NT2/D1 (cell line): ENCODE data around the gene XPC.

Experiments used
- DNase-seq: peaks from one replicate; pipeline ENCODE4 v3.0.0-alpha.2; 2011; ENCODE audit warnings: low read depth, low spot score
- H3K27me3 ChIP-seq: 2 replicates; pipeline ENCODE4 v1.6.0; 2011; ENCODE audit warnings: mild to moderate bottlenecking; ENCODE audit not compliant: insufficient read length, insufficient read depth
- H3K36me3 ChIP-seq: 2 replicates; pipeline ENCODE4 v1.6.1; 2011; ENCODE audit warnings: mild to moderate bottlenecking, low read length, mixed read lengths; ENCODE audit not compliant: insufficient read depth, insufficient read length
- H3K4me1 ChIP-seq: 2 replicates; pipeline ENCODE4 v1.5.1; 2011; ENCODE audit not compliant: insufficient read depth, insufficient read length
- H3K4me3 ChIP-seq: 2 replicates; pipeline ENCODE4 v1.5.1; 2011; ENCODE audit warnings: low read depth; ENCODE audit not compliant: insufficient read length
- H3K9ac ChIP-seq: 2 replicates; pipeline ENCODE4 v1.6.0; 2011; ENCODE audit warnings: low read depth; ENCODE audit not compliant: insufficient read length
- H3K9me3 ChIP-seq: 2 replicates; pipeline ENCODE4 v1.5.1; 2011; ENCODE audit warnings: mild to moderate bottlenecking, low read length; ENCODE audit not compliant: insufficient read depth
- SUZ12 ChIP-seq: IDR thresholded peaks from 2 replicates; pipeline ENCODE4 v1.6.1; 2011; ENCODE audit not compliant: insufficient read length, insufficient read depth; ENCODE audit errors: extremely low read depth
- YY1 ChIP-seq: IDR thresholded peaks from 2 replicates; pipeline ENCODE4 v1.6.1; 2011; ENCODE audit not compliant: insufficient read length, insufficient read depth
- ZNF274 ChIP-seq: IDR thresholded peaks from 2 replicates; pipeline ENCODE4 v1.6.1; 2011; ENCODE audit warnings: mild to moderate bottlenecking, low read depth, low read length

XPC gene

GRCh38 chr3:14137004-14137403 lies 41.4 kb downstream of the XPC start:
- H3K36me3 ChIP-seq, result peaks cover 100% of the 10 kb centered on the region
- no peaks in the 10 kb centered on the region for H3K27me3 ChIP-seq
- H3K9ac ChIP-seq, result no peak overlapping the region
- DNase-seq, result no peak
- H3K4me1 ChIP-seq, result no peaks in the 10 kb centered on the region
- no peak for TF ChIP-seq SUZ12
- no peak for TF ChIP-seq ZNF274
- TF ChIP-seq YY1, result no peak
- no peaks in the 10 kb centered on the region for H3K9me3 ChIP-seq
- H3K4me3 ChIP-seq, result no peak overlapping the region

- DNase-seq, result no peak
- H3K27me3 ChIP-seq, result no peaks in the 10 kb centered on the region
- H3K9me3 ChIP-seq, result no peaks in the 10 kb centered on the region
- TF ChIP-seq SUZ12 (no peak), ZNF274 (no peak), YY1 (no peak)
- no peak overlapping the region for H3K4me3 ChIP-seq
- no peak overlapping the region for H3K9ac ChIP-seq
- no peaks in the 10 kb centered on the region for H3K4me1 ChIP-seq
- H3K36me3 ChIP-seq, result peaks cover 100% of the 10 kb centered on the region
Measured at GRCh38 chr3:14135581-14135980, 42.8 kb downstream of the XPC start.

- no peaks in the 10 kb centered on the region for H3K4me1 ChIP-seq
- no peak overlapping the region for H3K4me3 ChIP-seq
- H3K36me3 ChIP-seq, result peaks cover 100% of the 10 kb centered on the region
- TF ChIP-seq SUZ12 (no peak), ZNF274 (no peak), YY1 (no peak)
- H3K9ac ChIP-seq, result no peak overlapping the region
- no peaks in the 10 kb centered on the region for H3K9me3 ChIP-seq
- no peak for DNase-seq
- H3K27me3 ChIP-seq, result no peaks in the 10 kb centered on the region
Measured at GRCh38 chr3:14134291-14134690, 44.1 kb downstream of the XPC start.

- no peak overlapping the region for H3K4me3 ChIP-seq
- H3K4me1 ChIP-seq, result no peaks in the 10 kb centered on the region
- H3K9ac ChIP-seq, result no peak overlapping the region
- H3K27me3 ChIP-seq, result no peaks in the 10 kb centered on the region
- H3K9me3 ChIP-seq, result no peaks in the 10 kb centered on the region
- peaks cover 100% of the 10 kb centered on the region for H3K36me3 ChIP-seq
- TF ChIP-seq SUZ12 (no peak), YY1 (no peak), ZNF274 (no peak)
- DNase-seq, result no peak
Measured at GRCh38 chr3:14133876-14134275, 44.5 kb downstream of the XPC start.

GRCh38 chr3:14133188-14133800 lies 45.1 kb downstream of the XPC start:
- DNase-seq, result no peak
- Histone ChIP-seq H3K9me3 (no peaks in the 10 kb centered on the region), H3K4me3 (no peak overlapping the region), H3K4me1 (no peaks in the 10 kb centered on the region), H3K27me3 (no peaks in the 10 kb centered on the region), H3K36me3 (peaks cover 100% of the 10 kb centered on the region), H3K9ac (no peak overlapping the region)
- TF ChIP-seq SUZ12 (no peak), ZNF274 (no peak), YY1 (no peak)

DNA sequence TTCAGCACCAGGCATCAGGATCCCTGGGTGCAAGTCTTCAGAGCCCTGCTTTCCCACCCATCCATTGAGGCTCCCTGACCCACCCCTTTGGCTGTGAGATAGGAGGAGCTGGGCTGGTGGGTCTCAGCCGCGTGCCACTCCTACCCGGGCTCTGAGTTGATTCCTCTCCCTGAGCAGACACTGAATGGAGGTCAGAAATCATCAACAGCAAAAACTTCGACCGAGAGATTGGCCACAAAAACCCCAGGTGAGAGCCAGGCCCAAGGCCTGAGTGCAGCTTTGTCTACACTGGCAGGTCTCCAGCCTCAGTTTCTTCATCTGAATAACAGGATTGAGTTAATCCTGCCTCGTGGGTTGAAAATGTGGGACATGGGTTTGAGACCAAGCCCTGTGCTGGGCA lies 45.7 kb downstream of the XPC start:
- H3K36me3 ChIP-seq, result peaks cover 100% of the 10 kb centered on the region
- no peak for DNase-seq
- no peaks in the 10 kb centered on the region for H3K9me3 ChIP-seq
- TF ChIP-seq YY1 (no peak), SUZ12 (no peak), ZNF274 (no peak)
- H3K27me3 ChIP-seq, result no peaks in the 10 kb centered on the region
- H3K4me1 ChIP-seq, result no peaks in the 10 kb centered on the region
- no peak overlapping the region for H3K4me3 ChIP-seq
- no peak overlapping the region for H3K9ac ChIP-seq

DNA sequence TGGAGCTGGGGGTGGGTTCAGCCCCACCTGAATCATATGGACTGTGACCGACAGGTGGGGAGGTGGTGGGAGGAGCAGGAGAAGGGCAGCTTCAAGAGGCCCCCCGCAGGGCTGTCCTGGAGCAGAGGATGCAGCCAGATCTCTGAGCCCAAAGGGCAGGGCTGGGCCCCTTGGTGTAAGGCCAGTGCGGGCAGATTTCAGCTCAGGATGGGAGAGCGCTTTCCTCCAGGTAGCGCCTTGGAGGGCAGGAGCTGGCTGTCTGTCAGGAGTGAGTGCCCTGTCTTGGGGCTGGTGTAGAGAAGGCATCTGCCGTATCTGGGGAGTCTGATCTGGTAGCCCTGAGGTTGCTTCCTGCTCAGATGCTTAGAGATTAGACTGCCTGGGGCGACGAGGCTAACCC lies 46.3 kb downstream of the XPC start:
- H3K4me1 ChIP-seq, result no peaks in the 10 kb centered on the region
- peaks cover 100% of the 10 kb centered on the region for H3K36me3 ChIP-seq
- H3K4me3 ChIP-seq, result no peak overlapping the region
- TF ChIP-seq SUZ12 (no peak), ZNF274 (no peak), YY1 (no peak)
- H3K9me3 ChIP-seq, result no peaks in the 10 kb centered on the region
- H3K9ac ChIP-seq, result no peak overlapping the region
- H3K27me3 ChIP-seq, result no peaks in the 10 kb centered on the region
- no peak for DNase-seq

GRCh38 chr3:14131134-14131533 lies 47.3 kb downstream of the XPC start:
- no peak for DNase-seq
- H3K9me3 ChIP-seq, result no peaks in the 10 kb centered on the region
- no peaks in the 10 kb centered on the region for H3K27me3 ChIP-seq
- peaks cover 5% of the 10 kb centered on the region for H3K4me1 ChIP-seq
- peaks cover 100% of the 10 kb centered on the region for H3K36me3 ChIP-seq
- no peak overlapping the region for H3K4me3 ChIP-seq
- no peak overlapping the region for H3K9ac ChIP-seq
- TF ChIP-seq YY1 (no peak), SUZ12 (no peak), ZNF274 (no peak)

- peaks cover 98% of the 10 kb centered on the region for H3K36me3 ChIP-seq
- no peak for DNase-seq
- H3K27me3 ChIP-seq, result no peaks in the 10 kb centered on the region
- H3K4me1 ChIP-seq, result peaks cover 5% of the 10 kb centered on the region
- H3K9ac ChIP-seq, result no peak overlapping the region
- no peak for TF ChIP-seq SUZ12
- no peak for TF ChIP-seq YY1
- TF ChIP-seq ZNF274, result no peak
- no peaks in the 10 kb centered on the region for H3K9me3 ChIP-seq
- H3K4me3 ChIP-seq, result no peak overlapping the region
Measured at GRCh38 chr3:14130707-14131106, 47.7 kb downstream of the XPC start.
